ENCODE results near the gene NCOA7. TPM values are rescaled to one million over a fixed set of nuclear protein-coding genes. Genes with fewer than 3 reads are reported as not detected.
"Not testable (repeated sequence)": the region's sequence is repeated elsewhere in the genome, so short reads cannot be mapped to it uniquely, and the experiment has no call there.

The NCOA7 gene
- polyA plus RNA-seq, 4 donors = 33.7 to 71.3 (median 53.5) TPM

DNA sequence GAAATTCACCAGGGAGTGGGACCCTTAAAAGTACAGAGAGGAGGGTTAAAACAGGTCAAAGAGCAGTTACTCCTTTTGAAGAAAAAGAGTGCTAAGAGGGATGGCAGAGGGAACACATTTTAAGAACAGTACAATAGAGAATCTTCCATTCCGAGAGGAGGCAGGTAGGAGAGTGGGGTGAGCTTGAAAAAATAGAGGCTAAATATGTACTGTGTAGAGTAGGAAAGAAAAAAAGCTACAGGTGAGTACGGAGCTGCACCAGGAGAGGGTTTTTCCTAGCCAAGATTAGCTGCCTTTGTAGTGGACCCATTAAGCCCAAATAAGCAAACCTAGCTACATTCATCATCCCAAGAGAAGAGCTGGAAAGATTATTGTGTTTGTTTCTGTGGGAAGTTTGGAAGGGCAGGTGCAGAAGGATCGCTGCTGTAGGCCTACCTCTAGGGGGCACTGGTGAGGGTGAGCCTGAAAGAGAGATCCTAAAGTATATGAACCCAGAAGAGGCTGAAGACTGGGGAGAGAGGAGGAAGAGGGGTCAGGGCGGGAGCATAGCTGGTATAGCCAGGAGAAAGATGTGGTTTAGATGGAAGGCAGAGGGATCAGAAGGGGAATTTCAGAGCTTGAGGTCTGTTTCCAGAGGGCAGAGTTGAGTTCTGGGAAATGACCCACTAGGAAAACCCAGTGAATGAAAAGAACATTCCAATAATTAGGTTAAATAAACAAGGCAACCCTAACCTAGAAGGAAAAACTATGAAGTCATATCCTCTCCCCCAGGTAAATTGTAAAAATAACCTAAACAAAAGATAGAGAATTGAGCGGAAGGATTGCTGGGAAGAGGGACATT, 115.6 kb downstream of the NCOA7 start:
- no peak for DNase-seq (ENCODE audit: low read depth in 4 of 4, low spot score in 2 of 4)

DNA sequence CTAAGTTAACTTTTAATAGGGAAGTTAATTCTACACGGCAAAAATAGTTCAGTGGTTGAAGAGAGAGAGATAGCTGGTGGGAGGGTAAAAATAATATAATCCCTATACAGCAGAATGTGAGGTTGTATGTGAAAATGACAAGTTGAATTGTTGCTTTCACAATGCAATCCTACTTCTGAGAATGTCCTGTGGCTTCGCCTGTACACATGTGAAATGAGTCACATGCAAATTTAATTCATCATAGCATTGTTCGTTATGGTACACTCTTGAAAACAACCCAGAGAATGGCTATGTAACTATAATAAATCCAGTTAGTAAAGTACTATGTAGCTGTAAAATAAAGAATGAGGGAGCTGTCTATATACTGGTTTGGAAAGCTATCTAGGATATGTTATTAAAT, 119.8 kb downstream of the NCOA7 start:
- DNase-seq (ENCODE audit: low read depth in 4 of 4, low spot score in 2 of 4) = no peak

DNA sequence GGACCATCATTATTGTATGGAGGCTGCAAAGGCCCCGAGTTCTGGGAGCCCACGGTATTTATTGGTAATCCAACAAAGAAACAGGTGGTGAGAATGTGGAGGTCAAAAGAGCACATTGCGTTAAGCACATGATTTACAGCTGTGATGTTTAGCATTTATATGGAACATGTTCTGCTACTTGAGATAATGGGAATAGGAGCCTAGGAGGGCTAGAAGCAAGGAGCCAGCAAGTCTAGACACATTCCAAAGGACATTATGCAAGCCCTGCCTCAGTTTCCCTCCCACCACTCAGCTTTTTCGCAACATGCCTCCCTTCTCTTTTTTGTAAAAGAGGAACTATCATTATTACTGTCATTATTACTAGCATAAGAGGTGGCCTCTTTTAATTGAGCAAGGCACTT, 120.3 kb downstream of the NCOA7 start:
- DNase-seq (ENCODE audit: low read depth in 4 of 4, low spot score in 2 of 4) = not testable (repeated sequence)

DNA sequence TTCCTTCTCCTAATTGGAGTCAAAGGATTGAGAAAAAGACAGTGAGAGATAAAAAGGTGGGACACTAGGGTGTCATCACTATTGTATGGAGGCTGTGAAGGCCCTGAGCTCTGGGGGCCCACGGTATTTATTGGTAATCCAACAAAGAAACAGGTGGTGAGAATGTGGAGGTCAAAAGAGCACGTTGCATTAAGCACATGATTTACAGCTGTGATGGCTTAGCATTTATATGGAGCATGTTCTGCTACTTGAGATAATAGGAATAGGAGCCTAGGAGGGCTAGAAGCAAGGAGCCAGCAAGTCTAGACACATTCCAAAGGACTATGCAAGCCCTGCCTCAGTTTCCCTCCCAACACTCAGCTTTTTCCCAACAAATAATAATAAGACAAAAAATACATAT, 121.7 kb downstream of the NCOA7 start:
- not testable (repeated sequence) for DNase-seq (ENCODE audit: low read depth in 4 of 4, low spot score in 2 of 4)

DNA sequence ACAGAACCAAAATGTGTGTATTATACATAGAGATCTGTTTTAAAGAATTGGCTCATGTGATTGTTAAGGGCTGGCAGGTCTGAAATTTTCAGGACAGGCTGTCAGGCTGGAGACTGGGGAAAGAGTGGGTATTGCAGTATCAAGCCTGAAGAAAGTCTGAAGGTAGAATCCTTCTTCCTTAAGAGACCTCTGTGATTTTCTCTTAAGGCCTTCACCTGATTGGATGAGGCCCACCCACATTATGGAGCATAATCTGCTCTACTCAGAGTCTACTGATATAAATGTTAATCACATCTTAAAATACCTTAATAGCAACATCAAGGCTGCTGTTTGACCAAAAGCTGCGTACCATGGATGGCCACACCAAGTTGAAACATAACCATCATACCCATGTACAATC, 122.4 kb downstream of the NCOA7 start:
- DNase-seq (ENCODE audit: low read depth in 4 of 4, low spot score in 2 of 4) = no peak

DNA sequence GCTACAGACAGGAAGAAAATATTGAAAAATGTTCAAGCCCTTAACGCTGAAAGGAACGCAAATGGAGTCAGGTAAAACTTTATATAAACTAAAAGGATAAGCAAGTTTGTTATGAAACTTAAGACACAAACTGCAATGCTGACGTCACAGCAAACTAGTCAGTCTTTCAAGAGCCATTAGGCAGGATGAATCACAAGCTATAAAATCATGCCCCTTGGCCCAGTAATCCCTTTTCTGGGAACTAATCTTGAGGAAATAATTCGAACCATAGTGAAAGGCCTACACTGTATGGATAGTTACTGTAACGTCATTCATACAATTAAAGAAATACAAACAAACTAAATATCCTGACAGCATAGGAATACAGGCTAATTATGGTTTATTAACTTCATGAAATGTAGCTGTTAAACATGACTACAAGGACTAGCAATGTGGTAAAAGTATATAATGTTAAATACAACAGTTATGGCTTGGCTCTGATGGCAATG, 123.1 kb downstream of the NCOA7 start:
- no peak for DNase-seq (ENCODE audit: low read depth in 4 of 4, low spot score in 2 of 4)

DNA sequence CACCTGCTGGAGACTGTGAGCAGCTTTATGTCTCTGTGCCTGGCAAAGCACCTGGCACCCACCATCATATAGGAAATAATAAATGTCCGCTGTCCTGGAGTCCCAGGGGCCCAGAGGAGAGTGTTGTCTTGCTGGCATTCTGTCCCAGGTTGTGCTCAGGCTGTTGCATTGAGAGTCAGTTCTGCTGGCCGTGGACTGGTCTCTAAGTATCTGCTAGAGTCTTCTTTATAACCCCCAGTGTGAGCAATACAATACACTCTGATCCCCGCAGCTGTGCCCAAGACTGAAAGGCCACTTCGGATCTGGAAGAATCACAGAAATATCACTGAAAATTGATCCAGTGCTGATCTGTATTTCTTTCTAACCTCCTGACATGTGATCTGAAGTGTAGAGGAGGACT, 127.5 kb downstream of the NCOA7 start:
- DNase-seq (ENCODE audit: low read depth in 4 of 4, low spot score in 2 of 4) = no peak

DNA sequence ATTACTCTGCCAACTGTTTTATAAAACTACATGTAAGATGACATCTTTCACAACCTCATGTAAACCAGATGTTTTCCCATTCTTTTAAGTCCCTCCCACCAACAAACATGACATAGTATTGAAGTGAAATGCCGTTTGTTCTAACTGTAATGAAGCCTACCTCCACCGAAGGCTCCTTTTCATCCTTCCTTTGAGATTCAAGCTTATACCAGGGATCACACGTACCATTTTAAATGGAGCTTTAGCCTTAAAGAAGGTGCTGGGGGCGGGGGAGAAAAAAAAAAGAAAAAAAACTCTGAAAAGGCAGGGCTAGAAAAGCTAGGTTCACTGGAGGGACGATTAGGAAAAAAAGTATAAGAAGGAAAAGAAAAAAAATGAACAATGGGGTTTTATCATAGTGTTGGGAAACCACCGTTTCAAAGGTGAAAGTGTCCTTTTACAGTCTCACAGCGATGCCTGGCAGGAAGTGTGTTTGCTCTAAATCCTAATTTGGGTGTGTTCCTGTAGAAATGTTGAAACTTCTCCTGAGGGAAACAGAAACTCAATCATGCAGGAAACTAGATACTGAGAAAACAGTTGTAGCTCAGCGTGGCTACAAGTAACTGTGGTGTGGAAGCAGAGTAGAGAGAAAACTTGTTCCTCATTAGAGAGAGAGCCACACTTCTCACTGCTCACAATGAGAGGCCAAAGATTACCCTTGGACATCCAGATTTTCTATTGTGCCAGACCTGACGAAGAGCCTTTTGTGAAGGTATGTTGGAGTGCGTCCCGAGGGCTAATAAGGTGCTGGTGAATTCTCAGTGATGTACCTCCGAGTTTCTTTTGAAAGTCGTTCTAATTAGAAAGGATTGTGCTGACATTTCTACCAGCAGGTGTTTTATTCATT, 128.2 kb downstream of the NCOA7 start:
- peak; percentile 44 to 71 (median 60) for DNase-seq (ENCODE audit: low read depth in 4 of 4, low spot score in 2 of 4)

DNA sequence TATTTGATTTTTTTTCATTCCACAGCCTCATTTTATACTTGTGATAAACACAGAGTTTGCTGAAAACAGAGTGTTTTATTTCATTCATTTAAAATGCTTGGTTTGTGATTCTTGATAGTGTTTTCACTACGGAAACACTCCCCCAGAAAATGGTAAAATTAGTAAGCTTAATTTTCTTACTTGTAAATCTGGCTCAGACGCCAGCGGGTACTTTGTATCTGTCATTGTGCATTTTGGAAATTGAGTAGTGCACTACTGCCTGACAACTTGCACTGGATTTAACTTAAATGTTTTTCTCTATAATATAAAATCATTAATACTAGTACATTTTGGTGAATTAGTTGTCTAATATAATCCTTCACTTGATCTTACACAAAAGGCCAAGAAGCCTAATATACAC, 128.9 kb downstream of the NCOA7 start:
- no peak for DNase-seq (ENCODE audit: low read depth in 4 of 4, low spot score in 2 of 4)

DNA sequence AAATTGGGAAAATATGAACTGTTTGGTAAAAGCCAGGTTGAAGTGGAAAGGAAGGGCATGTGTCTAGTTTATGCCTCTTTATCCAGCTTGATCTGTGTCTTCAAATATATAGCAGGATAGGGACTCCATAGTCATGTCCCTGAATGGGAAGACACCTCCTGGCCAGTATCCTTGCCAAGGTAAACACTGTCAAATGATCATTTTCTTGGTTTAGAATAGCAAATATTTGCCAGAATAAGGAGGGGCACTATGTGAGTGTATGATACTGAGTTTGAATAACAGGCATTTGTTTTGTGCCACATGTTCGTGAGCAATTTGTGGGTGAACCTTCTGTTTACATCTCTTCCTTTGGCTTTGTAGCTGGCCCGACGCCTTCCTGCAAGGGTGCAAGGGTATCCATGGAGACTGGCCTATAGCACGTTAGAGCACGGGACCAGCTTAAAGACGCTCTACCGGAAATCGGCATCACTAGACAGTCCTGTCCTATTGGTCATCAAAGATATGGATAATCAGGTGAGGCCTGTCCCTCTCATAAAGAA, 131.6 kb downstream of the NCOA7 start:
- DNase-seq (ENCODE audit: low read depth in 4 of 4, low spot score in 2 of 4) = no peak

DNA sequence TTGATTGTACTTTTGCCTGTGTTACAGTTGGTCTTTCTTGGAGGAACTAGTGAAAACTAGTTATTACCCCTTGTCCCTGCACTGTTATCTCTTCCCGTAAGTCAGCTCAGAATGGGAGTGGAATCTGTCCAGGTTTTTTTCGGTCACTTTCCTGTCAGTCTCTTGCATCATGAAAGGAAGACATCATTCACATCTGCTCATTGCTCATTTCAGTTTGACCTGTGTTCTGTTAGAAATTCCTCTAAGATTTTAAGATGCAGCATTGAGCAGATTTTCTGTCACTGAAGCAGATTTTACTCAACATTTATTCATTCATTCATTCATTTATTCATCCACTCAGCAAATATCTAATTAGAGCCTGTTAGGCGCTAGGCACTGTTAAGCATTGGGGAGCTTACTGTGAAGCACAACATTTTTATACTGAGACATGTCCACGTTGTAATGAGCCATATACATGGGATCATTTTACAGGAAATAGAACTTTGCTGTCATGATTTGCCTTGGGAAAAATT, 132.7 kb downstream of the NCOA7 start:
- DNase-seq (ENCODE audit: low read depth in 4 of 4, low spot score in 2 of 4) = no peak

DNA sequence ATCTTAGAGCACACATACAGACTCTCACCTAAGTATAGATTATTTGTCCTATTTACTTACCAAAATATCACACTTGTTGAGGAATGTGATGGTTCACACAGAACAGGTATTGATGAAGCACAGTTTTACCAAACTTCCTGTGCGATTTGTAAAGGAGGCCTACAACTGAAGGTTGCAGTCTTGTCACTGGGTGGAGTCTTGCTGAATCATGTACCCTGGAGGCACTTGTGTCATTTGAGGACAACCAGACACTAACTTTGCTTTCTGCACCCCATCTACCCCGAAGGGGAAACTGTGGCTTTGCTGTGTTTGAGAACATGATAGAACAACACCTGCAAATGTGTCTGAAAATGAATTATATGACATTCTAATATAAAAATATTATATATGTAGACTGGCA, 133.4 kb downstream of the NCOA7 start:
- DNase-seq (ENCODE audit: low read depth in 4 of 4, low spot score in 2 of 4) = no peak

DNA sequence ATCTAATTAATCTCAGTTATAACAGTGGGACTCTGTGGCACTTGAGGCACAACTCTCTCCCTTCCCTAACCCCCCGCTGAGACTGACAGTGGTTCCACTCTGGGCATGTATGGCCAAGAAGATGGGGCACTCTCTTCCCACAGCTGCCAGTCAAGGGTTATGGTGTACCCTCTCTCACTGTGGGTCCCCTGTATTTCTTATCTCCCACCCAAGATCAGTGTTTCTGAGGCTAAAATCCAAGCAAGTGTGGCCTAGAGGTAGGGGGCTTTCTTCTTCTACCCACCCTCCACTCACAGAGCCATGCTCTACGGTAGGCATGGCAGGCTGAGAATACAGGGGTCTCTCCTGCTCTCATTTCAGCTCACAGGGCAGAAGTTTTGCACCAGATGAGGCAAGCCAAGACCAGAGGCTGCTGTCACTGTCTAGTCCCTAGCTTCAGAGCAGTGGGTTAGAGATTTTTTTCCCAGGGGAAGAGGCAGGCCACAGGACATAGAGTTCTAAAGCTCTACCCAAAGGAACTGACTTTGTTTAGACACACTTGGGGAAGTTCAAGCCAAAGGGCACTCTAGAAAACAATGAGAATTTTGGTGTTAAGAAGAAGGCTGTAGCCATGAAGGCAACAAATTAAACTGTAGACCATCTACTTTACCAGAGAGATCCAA, 134.1 kb downstream of the NCOA7 start:
- DNase-seq (ENCODE audit: low read depth in 4 of 4, low spot score in 2 of 4) = no peak

DNA sequence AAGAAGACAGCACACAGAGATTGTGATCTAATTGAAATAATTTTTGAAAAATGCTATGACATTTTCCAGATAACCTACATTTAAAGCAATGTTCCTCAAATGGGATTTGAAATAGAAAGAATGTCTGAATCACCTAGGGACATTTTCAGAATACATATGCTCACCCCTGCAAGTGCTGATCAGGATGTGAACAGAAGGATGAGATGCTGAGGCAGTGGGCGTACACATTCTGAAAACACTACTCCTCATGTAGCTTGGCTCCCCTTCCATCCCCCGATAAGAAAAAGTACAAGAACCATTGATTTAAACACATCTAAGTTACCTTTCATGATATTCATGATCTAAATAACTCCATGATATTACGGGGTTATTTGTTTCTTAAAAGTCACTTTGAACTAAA, 136.0 kb downstream of the NCOA7 start:
- DNase-seq (ENCODE audit: low read depth in 4 of 4, low spot score in 2 of 4) = no peak

DNA sequence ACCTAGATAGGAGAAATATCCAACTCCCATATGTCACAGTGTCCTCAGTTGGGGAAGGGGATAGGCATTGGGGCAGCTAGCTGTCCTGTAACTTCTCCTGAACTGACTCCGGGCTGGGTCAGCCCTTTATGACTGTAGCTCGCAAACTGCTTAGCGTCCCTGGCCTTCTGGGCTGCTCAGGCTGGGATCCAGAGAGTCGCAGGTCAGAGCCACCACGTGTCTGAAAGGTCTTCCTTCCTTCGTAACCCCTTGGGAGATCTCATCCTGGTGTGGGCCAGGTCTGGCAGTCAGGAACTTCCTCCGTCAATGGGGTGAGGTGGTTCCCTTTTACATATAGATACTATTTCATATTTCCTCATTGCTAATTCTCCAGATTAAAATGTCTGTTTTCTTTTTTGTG, 137.0 kb downstream of the NCOA7 start:
- no peak for DNase-seq (ENCODE audit: low read depth in 4 of 4, low spot score in 2 of 4)

DNA sequence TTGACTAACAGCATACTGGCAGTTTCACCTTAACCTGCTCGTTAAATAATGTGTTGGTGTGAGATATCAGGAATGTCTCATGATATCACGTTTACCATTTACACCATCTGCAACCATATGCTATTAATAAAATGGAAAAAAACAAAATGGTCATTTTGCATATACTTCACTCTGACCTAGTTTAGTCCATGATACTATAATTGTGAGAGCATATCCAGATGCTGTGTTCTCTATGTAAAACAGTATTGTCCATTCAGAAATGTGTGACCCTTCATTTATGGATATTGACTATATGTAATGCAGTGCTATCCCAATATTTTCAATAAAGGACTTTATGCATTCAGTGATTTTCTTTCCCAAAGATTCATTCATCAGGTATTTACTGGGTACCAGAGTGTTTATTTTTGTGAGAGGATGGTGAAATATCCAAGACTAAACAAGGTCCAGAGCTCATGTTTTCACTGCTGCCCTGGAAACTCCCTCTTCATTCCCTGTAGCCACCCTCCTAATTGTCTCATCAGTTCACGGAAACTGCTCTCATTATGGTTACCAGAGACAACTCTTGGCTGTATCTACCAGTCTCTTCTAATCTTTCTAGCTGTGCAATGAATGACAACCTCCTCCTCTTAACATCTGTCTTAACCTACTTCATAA, 140.1 kb downstream of the NCOA7 start:
- DNase-seq (ENCODE audit: low read depth in 4 of 4, low spot score in 2 of 4) = no peak

DNA sequence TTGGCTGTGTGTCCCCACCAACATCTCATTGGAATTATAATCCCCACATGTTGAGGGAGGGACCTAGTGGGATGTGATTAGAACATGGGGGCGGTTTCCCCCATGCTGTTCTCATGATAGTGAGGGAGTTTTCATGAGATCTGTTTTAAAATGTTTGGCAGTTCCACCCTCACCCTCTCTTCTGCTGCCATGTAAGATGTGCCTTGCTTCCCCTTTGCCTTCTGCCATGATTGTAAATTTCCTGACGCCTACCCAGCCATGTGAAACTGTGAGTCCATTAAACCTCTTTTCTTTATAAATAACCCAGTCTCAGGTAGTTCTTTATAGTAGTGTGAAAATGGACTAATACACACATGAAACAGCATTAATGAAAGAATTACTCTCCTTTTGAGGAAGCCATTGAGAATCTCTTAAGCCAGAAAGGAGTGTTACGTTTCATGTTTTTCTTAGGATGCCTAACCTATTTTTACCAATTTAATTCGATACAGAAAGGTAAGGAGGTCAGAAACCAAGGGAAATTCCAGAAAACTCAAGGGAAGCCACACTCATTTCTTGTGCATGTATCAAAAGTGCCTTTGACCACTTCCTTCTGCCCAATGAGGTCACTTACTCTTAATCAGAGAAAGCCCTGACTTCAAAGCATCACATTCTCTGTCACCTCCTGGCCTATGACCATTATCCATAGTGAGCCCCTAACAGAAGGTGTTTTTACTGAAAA, 141.1 kb downstream of the NCOA7 start:
- no peak for DNase-seq (ENCODE audit: low read depth in 4 of 4, low spot score in 2 of 4)

DNA sequence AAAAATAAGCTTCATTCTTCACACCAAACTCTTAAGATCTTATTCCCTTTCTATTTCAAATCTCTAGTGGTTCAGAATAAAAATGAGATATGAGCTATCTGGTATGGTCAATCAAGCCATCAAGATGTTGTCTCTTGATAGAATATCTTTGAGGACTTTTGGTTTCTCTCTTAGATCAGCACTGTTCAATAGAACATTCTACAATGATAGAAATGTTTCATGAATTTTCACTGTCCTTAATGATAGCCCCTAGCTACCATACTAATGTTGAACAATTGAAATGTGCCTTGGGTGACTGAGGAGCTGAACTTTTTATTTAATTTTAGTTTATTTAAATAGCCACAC, 141.7 kb downstream of the NCOA7 start:
- no peak for DNase-seq (ENCODE audit: low read depth in 4 of 4, low spot score in 2 of 4)

DNA sequence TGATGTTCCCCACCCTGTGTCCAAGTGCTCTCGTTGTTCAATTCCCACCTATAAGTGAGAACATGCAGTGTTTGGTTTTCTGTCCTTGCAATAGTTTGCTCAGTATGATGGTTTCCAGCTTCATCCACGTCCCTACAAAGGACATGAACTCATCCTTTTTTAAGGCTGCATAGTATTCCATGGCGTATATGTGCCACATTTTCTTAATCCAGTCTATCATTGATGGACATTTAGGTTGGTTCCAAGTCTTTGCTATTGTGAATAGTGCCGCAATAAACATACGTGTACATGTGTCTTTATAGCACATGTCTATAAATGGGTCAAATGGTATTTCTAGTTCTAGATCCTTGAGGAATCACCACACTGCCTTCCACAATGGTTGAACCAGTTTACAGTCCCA, 144.8 kb downstream of the NCOA7 start:
- DNase-seq (ENCODE audit: low read depth in 4 of 4, low spot score in 2 of 4) = not testable (repeated sequence)

DNA sequence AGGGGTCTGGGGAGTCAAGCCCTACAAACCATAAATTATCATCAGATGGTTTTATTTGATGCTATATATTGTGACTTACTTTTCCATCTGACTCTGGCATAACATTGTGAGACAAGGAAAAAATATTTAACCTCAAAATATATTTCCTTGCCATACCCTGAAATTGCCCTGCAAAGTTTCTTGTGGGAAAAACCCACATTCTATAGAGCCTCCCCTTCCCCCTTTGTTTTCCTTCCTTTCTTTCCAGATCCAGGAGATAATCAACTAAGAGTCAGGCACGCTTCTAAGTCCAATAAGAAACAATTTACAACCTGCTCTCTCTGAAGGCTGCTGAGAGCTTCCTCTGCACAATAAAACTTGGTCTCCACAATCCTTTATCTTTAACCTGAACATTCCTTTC, 148.3 kb downstream of the NCOA7 start:
- no peak for DNase-seq (ENCODE audit: low read depth in 4 of 4, low spot score in 2 of 4)
